Measurements from ENCODE around the gene TSPO2. TPM values are rescaled to one million over a fixed set of nuclear protein-coding genes. Genes with fewer than 3 reads are reported as not detected.
"Not testable (repeated sequence)": the region's sequence is repeated elsewhere in the genome, so short reads cannot be mapped to it uniquely, and the experiment has no call there.

Gene TSPO2
- not detected for total RNA-seq
- long read RNA-seq, result 0 reads

DNA sequence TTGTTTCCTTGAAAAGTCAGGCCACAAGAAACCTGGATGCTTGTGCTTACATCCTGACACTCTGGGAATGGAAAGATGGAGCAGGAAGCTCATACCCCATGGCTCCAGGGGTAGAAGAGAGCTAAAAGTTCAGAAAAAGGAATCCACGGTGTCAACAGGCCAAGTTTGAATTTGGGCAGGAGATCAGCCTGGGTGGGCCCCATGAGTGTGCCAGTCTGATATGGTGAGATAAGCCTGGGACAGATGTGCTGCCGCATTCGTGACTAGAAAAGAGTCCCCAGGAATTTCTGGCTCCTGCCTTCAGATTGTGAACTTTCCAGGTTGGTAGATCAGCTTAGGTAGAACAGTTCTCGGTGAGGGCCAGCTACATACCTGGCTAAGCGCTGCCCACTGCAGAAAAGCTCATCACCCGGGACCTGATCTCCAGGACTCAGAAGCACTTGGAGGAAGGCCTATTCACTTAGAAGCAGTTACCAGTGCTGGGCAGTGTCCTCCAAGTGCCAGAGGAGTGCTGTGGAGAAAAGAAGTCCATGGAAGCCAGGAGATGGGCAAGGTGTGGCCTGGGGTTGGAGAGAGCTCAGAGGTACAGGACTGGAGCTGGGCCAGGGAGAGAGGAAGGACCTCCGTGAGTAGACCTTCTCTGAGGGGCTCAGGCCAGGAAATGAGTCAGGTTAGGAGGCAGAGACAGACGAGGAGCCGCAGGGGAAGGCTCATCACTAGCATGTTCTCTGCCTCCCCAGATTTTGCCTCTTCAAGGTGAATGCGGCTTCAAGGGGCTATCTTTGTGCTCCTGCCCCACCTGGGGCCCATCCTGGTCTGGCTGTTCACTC is at the start of gene TSPO2:
TSPO2 (plus strand) TSS at position 242 of the 830 bp plus-strand sequence; CDS start at position 761, 519 bp downstream.
- no peak for DNase-seq (ENCODE audit: low spot score)
- intact Hi-C loops (cut with DNase I), result no loop called here

DNA sequence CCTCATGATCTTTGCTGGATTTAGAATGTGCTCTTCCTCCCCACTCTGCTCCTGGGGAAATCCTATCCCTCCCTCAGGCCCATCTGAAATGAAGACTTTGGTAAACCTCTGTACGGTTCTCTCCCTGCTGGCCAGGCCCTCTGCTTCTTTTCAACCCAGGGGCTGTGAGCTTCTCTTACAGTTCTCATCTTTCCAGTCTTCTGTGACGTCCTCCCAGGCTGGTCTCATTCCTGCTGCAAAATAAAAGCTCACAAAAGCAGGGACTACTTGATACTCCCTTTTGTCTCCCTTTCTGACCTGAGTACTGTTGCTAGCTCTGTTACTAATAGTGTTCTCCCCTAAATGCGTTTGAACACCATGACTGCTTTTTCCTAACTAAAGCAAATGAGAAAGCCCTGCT is 49.5 kb upstream of the TSPO2 start:
- intact Hi-C loops (cut with DNase I), result no loop called here
- no peak for DNase-seq (ENCODE audit: low spot score)

- DNase-seq (ENCODE audit: low spot score), result no peak
- intact Hi-C loops (cut with DNase I), result loop anchor here (2.0 kb wide), 1 partner anchor 64 kb away; no protein-coding TSS in a partner anchor
Observed at GRCh38 chr6:40996591-40997233, 45.6 kb upstream of the TSPO2 start.

- DNase-seq (ENCODE audit: low spot score), result no peak
- intact Hi-C loops (cut with DNase I), result loop anchor here (2.0 kb wide), 1 partner anchor 65 kb away; no protein-coding TSS in a partner anchor
Observed at GRCh38 chr6:40997234-40997957, 44.9 kb upstream of the TSPO2 start.

GRCh38 chr6:40998661-40999060 is 43.6 kb upstream of the TSPO2 start:
- intact Hi-C loops (cut with DNase I), result loop anchor here (2.0 kb wide), 1 partner anchor 98 kb away; no protein-coding TSS in a partner anchor
- no peak for DNase-seq (ENCODE audit: low spot score)

- intact Hi-C loops (cut with DNase I), result loop anchor here (2.0 kb wide), 1 partner anchor 99 kb away; no protein-coding TSS in a partner anchor
- no peak for DNase-seq (ENCODE audit: low spot score)
Observed at GRCh38 chr6:40999569-40999968, 42.7 kb upstream of the TSPO2 start.

- DNase-seq (ENCODE audit: low spot score), result no peak
- intact Hi-C loops (cut with DNase I), result loop anchor here (5.0 kb wide), 1 partner anchor 67 kb away; no protein-coding TSS in a partner anchor
Observed at GRCh38 chr6:41000248-41000647, 42.0 kb upstream of the TSPO2 start.

DNA sequence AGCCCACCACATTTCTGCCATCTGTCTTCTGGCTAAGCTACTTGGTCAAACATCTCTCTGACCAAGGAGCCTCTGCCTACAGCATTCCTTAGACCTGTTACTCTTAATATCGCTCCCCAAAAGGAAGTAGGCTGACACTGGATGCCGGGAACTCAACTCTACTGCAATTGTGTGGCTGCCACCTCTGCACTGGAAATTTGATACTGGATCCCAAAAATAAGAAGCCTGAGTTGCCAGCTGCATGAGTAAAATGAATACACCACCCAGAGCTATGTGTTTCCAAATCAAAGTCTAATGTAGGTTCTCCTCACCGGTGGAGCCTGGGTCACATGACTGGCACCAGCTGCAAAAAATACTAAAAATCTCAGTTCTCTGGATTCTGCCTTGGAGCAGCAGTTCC is 40.1 kb upstream of the TSPO2 start:
- DNase-seq (ENCODE audit: low spot score), result no peak
- intact Hi-C loops (cut with DNase I), result loop anchor here (5.0 kb wide), 1 partner anchor 65 kb away; no protein-coding TSS in a partner anchor

GRCh38 chr6:41006217-41006616 is 36.0 kb upstream of the TSPO2 start:
- intact Hi-C loops (cut with DNase I); DNase-seq (ENCODE audit: low spot score): not testable (repeated sequence)

GRCh38 chr6:41006980-41007379 is 35.3 kb upstream of the TSPO2 start:
- DNase-seq (ENCODE audit: low spot score); intact Hi-C loops (cut with DNase I): not testable (repeated sequence)

- DNase-seq (ENCODE audit: low spot score), result no peak
- intact Hi-C loops (cut with DNase I), result no loop called here
Observed at GRCh38 chr6:41008011-41008410, 34.3 kb upstream of the TSPO2 start.

DNA sequence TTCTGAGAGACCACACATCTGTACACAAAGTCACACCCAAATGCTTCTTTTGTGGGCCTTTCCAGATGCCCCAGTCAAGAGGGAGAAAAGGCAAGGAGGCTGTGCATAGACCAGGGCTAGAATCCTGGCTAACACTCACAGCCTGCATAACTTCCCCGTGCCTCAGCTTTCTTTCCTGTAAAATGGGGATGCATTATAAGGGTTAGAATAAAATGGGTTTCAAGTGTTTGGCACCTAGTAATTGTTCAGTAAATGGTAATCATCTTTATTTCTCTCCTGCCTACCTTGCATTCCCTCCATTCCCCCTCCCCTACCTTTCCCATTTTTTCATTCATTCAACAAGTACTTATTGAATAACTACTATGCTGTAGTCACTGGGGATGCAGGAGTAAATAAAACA is 32.6 kb upstream of the TSPO2 start:
- intact Hi-C loops (cut with DNase I), result no loop called here
- no peak for DNase-seq (ENCODE audit: low spot score)

DNA sequence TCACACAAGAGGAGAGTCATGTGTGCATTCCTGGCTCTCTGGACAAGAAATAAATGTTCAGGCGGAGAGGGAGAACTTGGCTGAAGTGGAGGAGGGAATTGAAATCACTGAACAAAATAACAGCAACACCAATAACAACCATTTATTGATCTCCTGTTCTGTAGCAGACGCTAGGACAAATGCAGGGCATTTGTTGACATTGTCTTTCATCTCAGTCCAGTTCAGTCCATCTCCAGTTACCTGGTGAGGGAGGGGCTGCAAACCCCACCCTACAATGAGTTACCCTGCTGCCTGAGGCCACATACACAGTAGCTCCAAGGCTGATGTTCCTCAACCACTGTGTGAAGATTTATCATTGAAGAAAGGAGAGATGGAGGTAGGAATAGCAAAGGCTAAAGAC is 30.6 kb upstream of the TSPO2 start:
- DNase-seq (ENCODE audit: low spot score), result no peak
- intact Hi-C loops (cut with DNase I), result no loop called here

DNA sequence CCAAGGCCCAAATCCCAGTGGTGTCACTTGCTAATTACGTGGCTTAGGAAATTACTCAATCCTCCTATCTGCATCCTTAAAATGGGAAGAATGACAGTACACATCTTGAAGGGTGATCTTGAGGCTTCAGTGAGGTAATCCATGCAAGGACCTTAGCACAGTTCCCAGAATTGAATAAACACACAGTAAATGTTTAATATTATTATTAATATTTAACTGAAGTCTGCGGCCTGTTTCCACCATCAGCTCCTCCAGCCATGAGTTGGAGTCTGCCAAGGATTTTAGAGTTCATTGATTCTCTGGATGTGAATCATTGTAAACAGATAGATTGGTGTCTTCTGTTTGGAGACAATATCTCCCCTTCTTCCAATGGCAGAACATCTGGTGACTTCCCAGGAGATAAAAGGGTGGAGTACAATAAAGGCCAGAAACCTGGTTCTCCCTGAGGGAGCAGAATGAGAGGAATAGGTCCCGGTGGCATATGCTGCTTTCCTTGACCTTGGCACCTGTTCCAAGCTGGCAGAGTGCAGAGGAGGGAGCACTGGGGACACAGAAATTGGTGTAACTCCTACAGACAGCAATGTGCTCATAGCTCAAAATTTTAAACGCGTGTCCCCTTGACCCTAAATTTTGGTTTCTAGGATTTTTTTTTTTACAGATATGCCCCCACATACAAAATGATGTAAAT is 28.7 kb upstream of the TSPO2 start:
- intact Hi-C loops (cut with DNase I), result no loop called here

GRCh38 chr6:41014780-41015179 is 27.5 kb upstream of the TSPO2 start:
- intact Hi-C loops (cut with DNase I), result no loop called here
- DNase-seq (ENCODE audit: low spot score), result no peak

More for the DNA sequence above, 28.7 kb upstream of the TSPO2 start:
- DNase-seq (ENCODE audit: low spot score), result no peak

- intact Hi-C loops (cut with DNase I), result not testable (repeated sequence)
Observed at GRCh38 chr6:41015860-41016259, 26.4 kb upstream of the TSPO2 start.

DNA sequence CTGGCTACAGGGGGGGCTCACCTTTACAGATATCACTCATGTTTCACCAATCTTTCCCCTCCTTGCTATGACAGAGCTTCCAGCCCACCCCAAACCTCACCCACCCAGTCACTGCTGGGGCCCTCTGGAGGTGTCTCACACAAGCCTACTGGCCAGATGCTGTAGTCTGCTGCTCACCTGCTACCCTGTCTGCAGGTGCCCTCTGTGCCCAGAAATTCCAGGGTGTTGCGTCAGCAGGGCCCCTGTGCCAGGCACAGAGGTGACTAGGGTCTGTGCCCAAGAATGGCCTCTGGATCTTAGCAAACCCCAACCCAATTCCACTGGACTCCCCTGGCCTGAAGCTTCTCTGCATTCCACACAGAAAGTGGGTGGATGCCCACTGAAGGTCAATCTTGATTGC is 24.6 kb upstream of the TSPO2 start:
- DNase-seq (ENCODE audit: low spot score), result no peak
- intact Hi-C loops (cut with DNase I), result no loop called here

More at GRCh38 chr6:41015860-41016259, 26.4 kb upstream of the TSPO2 start:
- DNase-seq (ENCODE audit: low spot score), result not testable (repeated sequence)

GRCh38 chr6:41021832-41022231 is 20.4 kb upstream of the TSPO2 start:
- DNase-seq (ENCODE audit: low spot score), result no peak

GRCh38 chr6:41022294-41022693 is 20.0 kb upstream of the TSPO2 start:
- intact Hi-C loops (cut with DNase I), result no loop called here
- no peak for DNase-seq (ENCODE audit: low spot score)

More at GRCh38 chr6:41021832-41022231, 20.4 kb upstream of the TSPO2 start:
- intact Hi-C loops (cut with DNase I), result no loop called here
